NCI-H187 (cell line): ENCODE data around the gene FBXO8.

Source experiments
- DNase-seq, 2 experiments: peaks; one replicate each; lab custom pipeline; 2025; lab: John Stamatoyannopoulos, UW

Gene FBXO8

DNA sequence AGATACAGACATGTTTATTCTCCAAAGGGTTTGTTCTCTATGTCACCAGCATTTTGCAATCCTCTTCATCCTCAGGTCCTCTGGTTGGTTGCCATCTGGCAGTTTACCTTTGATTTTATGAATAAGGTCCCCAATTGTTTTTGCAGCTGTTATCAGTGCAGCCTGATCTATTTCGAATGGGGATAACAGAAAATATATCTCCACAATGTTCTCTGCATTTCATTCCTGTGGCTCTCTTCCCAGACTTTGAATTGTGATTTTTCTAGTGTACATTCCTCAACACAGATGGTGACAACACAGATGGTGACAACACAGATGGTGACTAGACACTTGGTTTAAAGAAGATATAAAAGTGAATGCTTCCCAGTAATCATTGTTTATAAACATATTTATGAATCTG lies 74.1 kb downstream of the FBXO8 start:
- DNase-seq, result no peak

DNA sequence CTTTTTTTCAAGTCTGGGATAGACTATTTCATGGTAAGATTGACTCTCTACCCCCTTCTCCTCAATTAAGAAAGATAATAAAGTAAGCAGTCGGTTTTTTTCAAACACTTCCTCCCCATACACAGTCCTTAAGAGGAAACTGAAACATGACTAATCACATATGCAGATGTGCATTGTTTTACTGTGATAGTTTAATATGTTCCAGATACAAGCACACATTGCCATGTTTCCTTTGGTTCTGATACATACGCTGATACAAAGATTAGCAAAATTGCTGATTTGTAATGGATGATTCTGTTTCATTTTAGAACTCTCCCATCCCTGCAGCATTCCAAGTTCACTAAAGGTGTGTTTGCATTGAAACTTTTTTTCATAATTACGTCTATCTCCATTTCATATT lies 76.1 kb downstream of the FBXO8 start:
- no peak for DNase-seq

DNA sequence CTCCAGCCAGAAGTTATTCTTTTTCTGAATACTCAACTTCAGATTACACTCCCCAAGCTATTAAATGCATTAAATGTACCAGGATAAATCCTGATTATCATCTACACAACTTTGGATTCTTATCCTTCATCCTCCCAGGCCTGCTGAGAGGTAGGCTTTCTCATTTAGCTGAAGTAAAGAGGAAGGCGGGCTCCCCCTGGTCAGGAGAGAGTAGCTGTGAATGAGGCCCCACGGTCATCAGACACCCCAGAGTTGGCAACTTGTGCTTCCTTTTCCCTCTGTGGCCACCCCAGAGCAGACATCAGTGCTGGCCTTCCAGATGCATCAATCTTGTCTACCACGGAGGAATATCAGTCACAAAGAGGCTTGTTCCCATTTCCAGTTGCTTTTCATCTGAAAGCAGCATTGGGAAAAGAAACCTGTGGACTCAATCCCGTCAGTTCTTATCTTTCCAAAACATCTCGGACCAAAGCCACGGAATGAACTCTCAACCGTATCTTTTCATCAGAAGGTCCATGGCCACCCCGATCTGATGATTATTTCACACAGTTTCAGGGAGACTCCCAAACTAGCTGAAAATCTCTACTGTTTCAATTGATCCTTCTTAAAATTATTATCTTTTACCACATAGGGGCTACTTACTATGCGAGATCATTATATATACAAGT lies 79.2 kb downstream of the FBXO8 start:
- DNase-seq, result no peak

GRCh38 chr4:174201871-174202270 lies 81.6 kb downstream of the FBXO8 start:
- no peak for DNase-seq

- no peak for DNase-seq
These were observed 83.7 kb downstream of the FBXO8 start for GRCh38 chr4:174199735-174200134.

- no peak for DNase-seq
These were observed 84.6 kb downstream of the FBXO8 start for GRCh38 chr4:174198828-174199227.

DNA sequence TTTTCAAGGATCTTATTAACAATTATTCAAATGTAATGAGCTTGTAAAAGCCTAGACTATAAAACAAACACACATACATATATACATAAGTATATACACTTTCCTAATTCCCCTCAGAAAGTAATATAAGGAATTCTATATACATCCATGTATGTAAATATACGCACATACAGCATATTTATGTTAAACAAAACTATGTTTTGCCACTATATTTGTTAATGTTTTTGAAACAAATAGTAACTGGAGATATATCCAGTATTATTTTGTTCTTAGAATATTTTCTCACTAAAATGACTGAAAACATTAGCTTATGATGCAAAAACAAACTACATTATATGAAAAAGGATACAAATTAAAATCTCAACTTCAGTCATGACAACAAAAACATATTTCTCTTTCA lies 85.1 kb downstream of the FBXO8 start:
- DNase-seq, result no peak

DNA sequence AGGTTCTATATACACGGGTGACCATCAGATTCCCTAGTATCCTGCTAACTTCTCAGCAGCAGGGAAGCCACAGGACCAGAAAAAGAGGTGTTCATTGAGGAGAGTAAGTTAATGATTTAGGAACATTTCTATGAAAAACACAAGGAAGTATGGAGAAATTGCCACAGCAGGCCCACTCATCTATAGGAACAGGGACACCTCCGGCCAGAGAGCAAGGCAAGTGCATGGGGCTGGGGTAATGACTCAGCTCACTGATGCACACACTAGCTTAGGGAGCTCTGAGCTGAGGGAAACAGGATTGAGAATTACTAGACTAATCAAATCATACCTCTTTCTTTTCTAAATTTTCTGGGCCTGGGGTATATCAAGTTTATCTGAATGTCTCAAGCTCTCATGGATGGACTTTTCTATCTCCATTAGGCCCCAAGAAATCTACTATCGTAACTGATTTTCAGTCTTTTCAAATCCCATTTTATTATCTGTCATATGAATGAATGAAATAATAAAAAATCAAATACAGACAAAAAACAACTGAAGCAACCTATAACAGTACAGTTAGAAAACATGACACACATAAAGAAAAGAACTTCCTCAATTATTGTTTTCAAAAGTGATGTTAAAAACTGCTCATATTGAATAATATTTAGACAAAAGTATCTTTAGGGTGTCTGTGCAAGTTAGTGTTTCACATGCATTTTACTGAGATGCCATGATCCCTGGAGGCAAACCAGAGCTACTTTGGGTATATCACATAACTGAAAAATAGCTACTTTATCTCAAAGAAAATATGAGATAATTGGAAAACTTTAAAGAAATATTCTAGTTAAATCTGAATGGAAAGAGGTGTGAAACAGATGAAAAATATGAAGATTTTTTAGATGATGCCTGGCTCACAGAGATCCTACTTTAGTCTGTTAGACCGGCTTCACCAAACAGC lies 89.8 kb downstream of the FBXO8 start:
- DNase-seq, result no peak

- DNase-seq, result no peak
These were observed 90.5 kb downstream of the FBXO8 start for GRCh38 chr4:174192943-174193342.

- DNase-seq, result no peak
These were observed 92.5 kb downstream of the FBXO8 start for GRCh38 chr4:174190832-174191500.

DNA sequence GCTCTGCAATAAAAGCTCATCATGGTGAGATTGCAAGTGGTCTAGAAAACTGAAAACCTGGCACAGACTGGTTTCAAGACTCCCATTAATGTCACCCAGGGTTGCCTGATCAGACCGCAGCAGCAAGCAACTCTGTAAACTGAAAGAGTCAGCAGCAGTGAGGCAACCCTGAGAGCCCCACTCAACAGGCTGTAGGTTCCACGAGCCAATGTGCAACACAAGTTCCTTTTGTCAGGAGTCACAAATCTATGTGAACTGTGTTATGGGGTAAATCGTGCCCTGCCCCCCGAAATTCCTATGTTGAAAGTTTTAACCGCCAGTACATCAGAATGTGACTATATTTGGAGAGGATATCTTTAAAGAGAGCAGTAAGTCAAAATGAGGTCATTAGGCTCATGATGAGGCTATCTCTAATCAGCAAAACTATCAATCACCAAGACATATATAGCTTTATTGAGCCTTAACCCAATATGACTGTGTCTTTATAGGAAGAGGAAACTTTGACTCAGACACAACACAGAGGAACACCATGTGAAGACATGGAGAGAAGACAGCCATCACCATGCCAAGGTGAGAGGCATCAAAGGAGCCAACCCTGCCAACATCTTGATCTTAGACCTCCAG lies 94.0 kb downstream of the FBXO8 start:
- no peak for DNase-seq
